GM23248 (cell line): ENCODE data around the gene MRPL24. TPM values are rescaled to one million over a fixed set of nuclear protein-coding genes. Genes with fewer than 3 reads are reported as not detected.
"Not testable (repeated sequence)": the region's sequence is repeated elsewhere in the genome, so short reads cannot be mapped to it uniquely, and the experiment has no call there.

Source experiments
- DNase-seq: peaks from one replicate; pipeline ENCODE4 v3.0.0-alpha.2; 2015
- H2AFZ ChIP-seq: fragments of 200-600 bp; sonication (generic); 2 replicates; pipeline ENCODE4 v1.6.1; 2016; ENCODE audit warnings: antibody characterized with exemption
- H3F3A ChIP-seq: fragments of 200-600 bp; sonication (generic); 2 replicates; pipeline ENCODE4 v1.6.1; 2016; ENCODE audit warnings: mild to moderate bottlenecking, antibody characterized with exemption, mixed run types; ENCODE audit not compliant: insufficient read depth
- H3K27ac ChIP-seq: fragments of 200-600 bp; sonication (generic); 2 replicates; pipeline ENCODE4 v1.5.1; 2016; ENCODE audit warnings: mild to moderate bottlenecking
- H3K27me3 ChIP-seq: fragments of 200-600 bp; sonication (generic); replicated peaks from 2 replicates; pipeline ENCODE4 v1.6.1; 2016; ENCODE audit warnings: mild to moderate bottlenecking; ENCODE audit not compliant: insufficient read depth
- H3K36me3 ChIP-seq: fragments of 200-600 bp; sonication (generic); 2 replicates; pipeline ENCODE4 v1.6.1; 2016; ENCODE audit warnings: low read depth, mild to moderate bottlenecking
- H3K4me1 ChIP-seq: fragments of 200-600 bp; sonication (generic); 2 replicates; pipeline ENCODE4 v1.6.1; 2016; ENCODE audit warnings: mild to moderate bottlenecking; ENCODE audit not compliant: insufficient read depth
- H3K4me2 ChIP-seq: fragments of 200-600 bp; sonication (generic); one replicate; pipeline ENCODE4 v1.6.1; 2016; ENCODE audit warnings: mild to moderate bottlenecking; ENCODE audit not compliant: unreplicated experiment
- H3K4me3 ChIP-seq: fragments of 200-600 bp; sonication (generic); 2 replicates; pipeline ENCODE4 v1.5.1; 2016; ENCODE audit warnings: mild to moderate bottlenecking
- H3K79me2 ChIP-seq: fragments of 200-600 bp; sonication (generic); 2 replicates; pipeline ENCODE4 v1.6.1; 2016; ENCODE audit warnings: mild to moderate bottlenecking; ENCODE audit not compliant: insufficient read depth
- H3K9ac ChIP-seq: fragments of 200-600 bp; sonication (generic); 2 replicates; pipeline ENCODE4 v1.6.1; 2016; ENCODE audit warnings: mild to moderate bottlenecking
- H3K9me2 ChIP-seq: fragments of 200-600 bp; sonication (generic); 2 replicates; pipeline ENCODE4 v1.6.1; 2016; ENCODE audit warnings: mixed run types, mild to moderate bottlenecking, moderate library complexity; ENCODE audit not compliant: insufficient read depth
- H3K9me3 ChIP-seq: fragments of 200-600 bp; sonication (generic); one replicate; pipeline ENCODE4 v1.6.1; 2017; ENCODE audit warnings: low read depth
- H4K20me1 ChIP-seq: fragments of 200-600 bp; sonication (generic); 2 replicates; pipeline ENCODE4 v1.6.0; 2016; ENCODE audit not compliant: insufficient read depth
- EZH2 ChIP-seq: fragments of 200-600 bp; sonication (generic); IDR thresholded peaks from 2 replicates; pipeline ENCODE4 v1.6.1; 2018; ENCODE audit warnings: antibody characterized with exemption, mild to moderate bottlenecking; ENCODE audit not compliant: insufficient read depth, poor library complexity, severe bottlenecking
- EZH2phosphoT487 ChIP-seq: fragments of 200-600 bp; sonication (generic); IDR thresholded peaks from 2 replicates; pipeline ENCODE4 v1.6.1; 2018; ENCODE audit warnings: antibody characterized with exemption, moderate library complexity, mild to moderate bottlenecking, low read depth; ENCODE audit not compliant: insufficient read depth
- WGBS, 2 experiments: methylation state at CpG; one replicate each; pipeline ENCODE4 v1.1.6; 2015 to 2017; ENCODE audit warnings: low lambda C conversion rate in 2 of 2, low coverage in 1 of 2; ENCODE audit errors: missing lambda C conversion rate in 2 of 2; 5-methylcytosine and 5-hydroxymethylcytosine counted together
- in situ Hi-C: fragments of 300-500 bp; cut with MboI; formaldehyde crosslinking; loops from 2 replicates; pipeline ENCODE4 v1.15.0; 2020
- polyA plus RNA-seq: library from polyadenylated mRNA; unstranded; fragments of >200 nt; fragmentation: Nextera tagmentation; extraction: Ambion mirVana; gene quantifications from 2 replicates; pipeline ENCODE4 v1.2.1, GENCODE V29; 2016
- total RNA-seq: library from RNA; depleted of rRNA; stranded (reverse); fragments of >200 nt; shearing (Covaris generic); gene quantifications from 2 replicates; pipeline ENCODE4 v1.2.3, GENCODE V29; 2014

MRPL24 gene
- total and polyA plus RNA-seq, 2 experiments from 2014 or later = 55.7 to 93.7 TPM

GRCh38 chr1:156766298-156767100 is 25.6 kb upstream of the MRPL24 start:
- TF ChIP-seq EZH2phosphoT487 (no peak), EZH2 (no peak)
- Histone ChIP-seq H3K4me2 (peak overlapping the region; percentile 97), H3K4me3 (peak overlapping the region; percentile 100), H2AFZ (peak overlapping the region; percentile 95), H3K9me3 (no peaks in the 10 kb centered on the region), H3F3A (no peaks in the 10 kb centered on the region; the same call in 1 of the 2 replicates), H3K4me1 (peaks cover 26% of the 10 kb centered on the region), H4K20me1 (no peaks in the 10 kb centered on the region), H3K9ac (peak overlapping the region; percentile 100), H3K79me2 (peaks cover 55% of the 10 kb centered on the region), H3K9me2 (no peaks in the 10 kb centered on the region), H3K27me3 (no peaks in the 10 kb centered on the region), H3K36me3 (0 out of 2 replicates have a peak, but pooled peaks cover 5% of the 10 kb centered on the region), H3K27ac (peak overlapping the region; percentile 93)
- peak; percentile 46 for DNase-seq
- in situ Hi-C loops = no loop called here
- WGBS, 2 experiments = 3 to 4% methylated on average over 14 of the region's 14 CpGs

GRCh38 chr1:156765666-156766065 is 24.8 kb upstream of the MRPL24 start:
- Histone ChIP-seq H2AFZ (peak overlapping the region; percentile 95), H3K79me2 (peaks cover 46% of the 10 kb centered on the region), H3K9me2 (no peaks in the 10 kb centered on the region), H3K27me3 (no peaks in the 10 kb centered on the region), H3K4me2 (peak overlapping the region; percentile 97), H3K9ac (peak overlapping the region; percentile 100), H3K9me3 (no peaks in the 10 kb centered on the region), H3K36me3 (0 out of 2 replicates have a peak, but pooled peaks cover 4% of the 10 kb centered on the region), H3K27ac (peak overlapping the region; percentile 93; the same call in 1 of the 2 replicates), H4K20me1 (no peaks in the 10 kb centered on the region), H3F3A (no peaks in the 10 kb centered on the region; the same call in 1 of the 2 replicates), H3K4me1 (peaks cover 24% of the 10 kb centered on the region), H3K4me3 (peak overlapping the region; percentile 100)
- WGBS, 2 experiments = 98% methylated on average over 5 of the region's 5 CpGs
- in situ Hi-C loops = no loop called here
- no peak for TF ChIP-seq EZH2
- no peak for TF ChIP-seq EZH2phosphoT487
- DNase-seq = no peak

GRCh38 chr1:156765136-156765535 is 24.2 kb upstream of the MRPL24 start:
- H3K27me3 ChIP-seq, H3K9me2 ChIP-seq, H3K4me3 ChIP-seq, H3K9me3 ChIP-seq, H3K27ac ChIP-seq, H4K20me1 ChIP-seq, in situ Hi-C loops, H2AFZ ChIP-seq, H3F3A ChIP-seq, DNase-seq, H3K36me3 ChIP-seq, H3K4me2 ChIP-seq, H3K9ac ChIP-seq: not testable (repeated sequence)
- peaks cover 18% of the 10 kb centered on the region for H3K4me1 ChIP-seq
- WGBS, 2 experiments = 90 to 98% methylated on average over 3 to 15 of the region's 15 CpGs
- peaks cover 41% of the 10 kb centered on the region for H3K79me2 ChIP-seq

GRCh38 chr1:156760796-156761104 is 19.9 kb upstream of the MRPL24 start:
- Histone ChIP-seq H3K27ac (no peak overlapping the region), H3K36me3 (no peaks in the 10 kb centered on the region), H3K79me2 (peaks cover 11% of the 10 kb centered on the region), H3K9me2 (no peaks in the 10 kb centered on the region), H3K27me3 (no peaks in the 10 kb centered on the region), H4K20me1 (no peaks in the 10 kb centered on the region), H3K4me3 (no peak overlapping the region), H3K9me3 (no peaks in the 10 kb centered on the region), H3K4me2 (no peak overlapping the region), H3K4me1 (0 out of 2 replicates have a peak, but pooled peaks cover 2% of the 10 kb centered on the region), H3K9ac (no peak overlapping the region), H2AFZ (no peak overlapping the region), H3F3A (peaks cover 7% of the 10 kb centered on the region; the same call in 1 of the 2 replicates)
- no peak for DNase-seq
- in situ Hi-C loops = no loop called here
- no peak for TF ChIP-seq EZH2
- TF ChIP-seq EZH2phosphoT487 = no peak
- WGBS, 2 experiments = 80 to 84% methylated on average over 4 of the region's 4 CpGs
